Muscle layer of duodenum (tissue), 2 donors: ENCODE measurements around the gene RTL5.

ENCODE experiments used
- H3K27ac ChIP-seq: one replicate; pipeline ENCODE4 v1.7.0; 2013; ENCODE audit warnings: mild to moderate bottlenecking, low read length
- H3K27me3 ChIP-seq: one replicate; pipeline ENCODE4 v1.7.0; 2013; ENCODE audit warnings: low read depth, mild to moderate bottlenecking, control low read depth, low read length
- H3K36me3 ChIP-seq, 2 donors: one replicate each; pipeline ENCODE4 v1.7.0; 2013; ENCODE audit warnings: low read length in 2 of 2, control low read depth in 1 of 2, mild to moderate bottlenecking in 1 of 2; ENCODE audit not compliant: insufficient read depth in 2 of 2, control insufficient read depth in 1 of 2
- H3K4me1 ChIP-seq, 2 donors: one replicate each; pipeline ENCODE4 v1.7.0; 2013; ENCODE audit warnings: low read length in 2 of 2, mild to moderate bottlenecking in 2 of 2, control low read depth in 1 of 2, moderate library complexity in 1 of 2; ENCODE audit not compliant: insufficient read depth in 2 of 2, control insufficient read depth in 1 of 2
- H3K4me3 ChIP-seq, 2 donors: one replicate each; pipeline ENCODE4 v1.7.0; 2013; ENCODE audit warnings: low read length in 2 of 2, low read depth in 1 of 2, mild to moderate bottlenecking in 1 of 2
- H3K9me3 ChIP-seq, 2 donors: one replicate each; pipeline ENCODE4 v1.7.0; 2013; ENCODE audit warnings: low read length in 2 of 2, control low read depth in 1 of 2, mild to moderate bottlenecking in 1 of 2; ENCODE audit not compliant: control insufficient read depth in 1 of 2
- donor health status: healthy.

The RTL5 gene

GRCh38 chrX:72105436-72105835 lies 26.3 kb downstream of the RTL5 start:
- Histone ChIP-seq H3K36me3 (no peaks in the 10 kb centered on the region), H3K4me1 (peaks cover 0 to 10% of the 10 kb centered on the region in 2 donors)

GRCh38 chrX:72102760-72103159 lies 29.0 kb downstream of the RTL5 start:
- Histone ChIP-seq H3K9me3 (no peaks in the 10 kb centered on the region), H3K4me1 (peaks cover 0 to 10% of the 10 kb centered on the region in 2 donors), H3K27me3 (no peaks in the 10 kb centered on the region), H3K4me3 (no peak overlapping the region), H3K27ac (no peak overlapping the region), H3K36me3 (no peaks in the 10 kb centered on the region)

More at GRCh38 chrX:72105436-72105835, 26.3 kb downstream of the RTL5 start:
- H3K4me3 ChIP-seq, result no peak overlapping the region
- no peaks in the 10 kb centered on the region for H3K27me3 ChIP-seq
- no peaks in the 10 kb centered on the region for H3K9me3 ChIP-seq
- no peak overlapping the region for H3K27ac ChIP-seq

- Histone ChIP-seq H3K4me1 (peaks cover 0 to 10% of the 10 kb centered on the region in 2 donors), H3K9me3 (no peaks in the 10 kb centered on the region), H3K27ac (no peak overlapping the region), H3K4me3 (no peak overlapping the region), H3K36me3 (no peaks in the 10 kb centered on the region), H3K27me3 (no peaks in the 10 kb centered on the region)
These were observed 29.6 kb downstream of the RTL5 start for GRCh38 chrX:72102126-72102525.

GRCh38 chrX:72101597-72102037 lies 30.1 kb downstream of the RTL5 start:
- Histone ChIP-seq H3K4me3 (no peak overlapping the region), H3K36me3 (no peaks in the 10 kb centered on the region), H3K4me1 (peaks cover 0 to 10% of the 10 kb centered on the region in 2 donors), H3K27me3 (no peaks in the 10 kb centered on the region), H3K9me3 (no peaks in the 10 kb centered on the region), H3K27ac (no peak overlapping the region)

- H3K4me3 ChIP-seq, result no peak overlapping the region
- no peaks in the 10 kb centered on the region for H3K9me3 ChIP-seq
- no peaks in the 10 kb centered on the region for H3K27me3 ChIP-seq
- no peaks in the 10 kb centered on the region for H3K36me3 ChIP-seq
- no peak overlapping the region for H3K27ac ChIP-seq
- H3K4me1 ChIP-seq, result peaks cover 0 to 13% of the 10 kb centered on the region in 2 donors
These were observed 30.8 kb downstream of the RTL5 start for GRCh38 chrX:72100824-72101351.

- H3K4me3 ChIP-seq, result no peak overlapping the region
- no peaks in the 10 kb centered on the region for H3K9me3 ChIP-seq
- peaks cover 0 to 14% of the 10 kb centered on the region in 2 donors for H3K4me1 ChIP-seq
- no peak overlapping the region for H3K27ac ChIP-seq
- no peaks in the 10 kb centered on the region for H3K36me3 ChIP-seq
- no peaks in the 10 kb centered on the region for H3K27me3 ChIP-seq
These were observed 31.5 kb downstream of the RTL5 start for GRCh38 chrX:72100051-72100755.

GRCh38 chrX:72097098-72097497 lies 34.6 kb downstream of the RTL5 start:
- Histone ChIP-seq H3K27ac (no peak overlapping the region), H3K27me3 (no peaks in the 10 kb centered on the region), H3K4me3 (no peak overlapping the region), H3K9me3 (no peaks in the 10 kb centered on the region), H3K36me3 (no peaks in the 10 kb centered on the region), H3K4me1 (peaks cover 0 to 20% of the 10 kb centered on the region in 2 donors)

GRCh38 chrX:72095370-72095769 lies 36.3 kb downstream of the RTL5 start:
- H3K27ac ChIP-seq, result no peak overlapping the region

GRCh38 chrX:72094894-72095293 lies 36.8 kb downstream of the RTL5 start:
- Histone ChIP-seq H3K9me3 (no peaks in the 10 kb centered on the region), H3K36me3 (no peaks in the 10 kb centered on the region), H3K27me3 (no peaks in the 10 kb centered on the region), H3K27ac (no peak overlapping the region), H3K4me1 (peaks cover 0 to 12% of the 10 kb centered on the region in 2 donors), H3K4me3 (no peak overlapping the region)

More at GRCh38 chrX:72095370-72095769, 36.3 kb downstream of the RTL5 start:
- H3K9me3 ChIP-seq, result no peaks in the 10 kb centered on the region
- no peaks in the 10 kb centered on the region for H3K27me3 ChIP-seq
- H3K4me3 ChIP-seq, result no peak overlapping the region
- no peaks in the 10 kb centered on the region for H3K36me3 ChIP-seq
- peaks cover 0 to 12% of the 10 kb centered on the region in 2 donors for H3K4me1 ChIP-seq

GRCh38 chrX:72089254-72089653 lies 42.5 kb downstream of the RTL5 start:
- no peak overlapping the region for H3K27ac ChIP-seq
- no peaks in the 10 kb centered on the region for H3K9me3 ChIP-seq
- no peaks in the 10 kb centered on the region for H3K36me3 ChIP-seq
- H3K27me3 ChIP-seq, result no peaks in the 10 kb centered on the region
- no peak overlapping the region for H3K4me3 ChIP-seq
- H3K4me1 ChIP-seq, result no peaks in the 10 kb centered on the region

- no peak overlapping the region for H3K27ac ChIP-seq
- H3K4me3 ChIP-seq, result no peak overlapping the region
- no peaks in the 10 kb centered on the region for H3K27me3 ChIP-seq
- no peaks in the 10 kb centered on the region for H3K36me3 ChIP-seq
- no peaks in the 10 kb centered on the region for H3K4me1 ChIP-seq
- H3K9me3 ChIP-seq, result no peaks in the 10 kb centered on the region
These were observed 43.0 kb downstream of the RTL5 start for GRCh38 chrX:72088761-72089160.

- H3K4me3 ChIP-seq, result no peak overlapping the region
- no peaks in the 10 kb centered on the region for H3K9me3 ChIP-seq
- no peak overlapping the region for H3K27ac ChIP-seq
- no peaks in the 10 kb centered on the region for H3K27me3 ChIP-seq
- H3K36me3 ChIP-seq, result no peaks in the 10 kb centered on the region
- no peaks in the 10 kb centered on the region for H3K4me1 ChIP-seq
These were observed 44.7 kb downstream of the RTL5 start for GRCh38 chrX:72086995-72087394.
